GM13976 (cell line): ENCODE results near the gene TPTE.
"Not testable (repeated sequence)": the region's sequence is repeated elsewhere in the genome, so short reads cannot be mapped to it uniquely, and the experiment has no call there.

Experiments used
- DNase-seq: peaks from one replicate; pipeline ENCODE4 v3.0.0; 2012; ENCODE audit warnings: low spot score
- in situ Hi-C: fragments of 300-500 bp; cut with MboI; formaldehyde crosslinking; loops from one replicate; pipeline ENCODE4 v1.12.0; 2022; ENCODE audit warnings: low sequenced_read_pairs, mixed read lengths, inconsistent platforms; ENCODE audit not compliant: unreplicated experiment
- TF ChIP-seq, protein P1 (sequence below): IDR thresholded peaks from 2 replicates; pipeline ENCODE4 v1.5.1; 2012; ENCODE audit warnings: borderline replicate concordance, mild to moderate bottlenecking; ENCODE audit not compliant: insufficient read depth; ENCODE audit errors: extremely low read depth, missing control alignments, control extremely low read depth

Gene TPTE

GRCh38 chr21:10574531-10575310 lies 53.3 kb downstream of the TPTE start:
- in situ Hi-C loops, DNase-seq: not testable (repeated sequence)

DNA sequence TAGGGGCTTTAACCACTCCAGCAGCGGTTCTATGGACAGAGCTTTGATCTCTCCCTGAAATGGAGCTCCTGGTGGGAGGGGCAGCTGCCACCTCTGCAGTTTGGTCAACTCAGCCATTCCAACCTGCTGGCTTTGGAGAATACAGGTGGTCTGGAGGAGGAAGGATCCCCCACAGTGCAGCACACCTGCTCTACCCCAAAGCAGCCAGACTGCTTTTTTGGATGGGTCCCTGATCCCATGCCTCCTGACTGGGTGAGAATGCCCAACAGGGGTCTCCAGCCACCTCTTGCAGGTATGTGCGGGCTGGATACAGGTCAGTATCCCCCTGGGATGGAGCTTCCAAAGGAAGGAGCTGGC lies 53.9 kb downstream of the TPTE start:
- TF ChIP-seq, protein P1, sequence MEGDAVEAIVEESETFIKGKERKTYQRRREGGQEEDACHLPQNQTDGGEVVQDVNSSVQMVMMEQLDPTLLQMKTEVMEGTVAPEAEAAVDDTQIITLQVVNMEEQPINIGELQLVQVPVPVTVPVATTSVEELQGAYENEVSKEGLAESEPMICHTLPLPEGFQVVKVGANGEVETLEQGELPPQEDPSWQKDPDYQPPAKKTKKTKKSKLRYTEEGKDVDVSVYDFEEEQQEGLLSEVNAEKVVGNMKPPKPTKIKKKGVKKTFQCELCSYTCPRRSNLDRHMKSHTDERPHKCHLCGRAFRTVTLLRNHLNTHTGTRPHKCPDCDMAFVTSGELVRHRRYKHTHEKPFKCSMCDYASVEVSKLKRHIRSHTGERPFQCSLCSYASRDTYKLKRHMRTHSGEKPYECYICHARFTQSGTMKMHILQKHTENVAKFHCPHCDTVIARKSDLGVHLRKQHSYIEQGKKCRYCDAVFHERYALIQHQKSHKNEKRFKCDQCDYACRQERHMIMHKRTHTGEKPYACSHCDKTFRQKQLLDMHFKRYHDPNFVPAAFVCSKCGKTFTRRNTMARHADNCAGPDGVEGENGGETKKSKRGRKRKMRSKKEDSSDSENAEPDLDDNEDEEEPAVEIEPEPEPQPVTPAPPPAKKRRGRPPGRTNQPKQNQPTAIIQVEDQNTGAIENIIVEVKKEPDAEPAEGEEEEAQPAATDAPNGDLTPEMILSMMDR = no peak
- no peak for DNase-seq
- in situ Hi-C loops = no loop called here

GRCh38 chr21:10578910-10579309 lies 57.5 kb downstream of the TPTE start:
- DNase-seq, in situ Hi-C loops: not testable (repeated sequence)

DNA sequence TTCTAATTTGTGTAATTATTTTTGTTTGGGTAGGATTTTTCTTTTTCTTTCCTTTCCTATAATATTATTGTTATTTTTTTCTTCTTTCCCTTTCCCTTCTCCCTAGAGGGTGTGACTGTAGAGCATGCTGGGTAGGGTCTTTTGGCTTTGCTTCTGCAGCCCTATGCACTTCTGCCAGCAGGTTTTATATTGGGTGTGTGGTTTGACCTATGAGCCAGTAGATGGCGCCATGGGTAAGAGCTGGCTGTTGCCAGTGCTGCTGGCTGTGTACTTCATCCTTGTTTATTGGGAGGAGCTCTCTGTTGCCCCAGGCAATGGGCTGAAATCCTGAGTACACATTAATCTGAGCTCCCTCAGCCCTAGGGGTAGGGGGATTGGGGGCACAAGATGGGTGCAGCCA lies 67.7 kb downstream of the TPTE start:
- in situ Hi-C loops, DNase-seq: not testable (repeated sequence)

DNA sequence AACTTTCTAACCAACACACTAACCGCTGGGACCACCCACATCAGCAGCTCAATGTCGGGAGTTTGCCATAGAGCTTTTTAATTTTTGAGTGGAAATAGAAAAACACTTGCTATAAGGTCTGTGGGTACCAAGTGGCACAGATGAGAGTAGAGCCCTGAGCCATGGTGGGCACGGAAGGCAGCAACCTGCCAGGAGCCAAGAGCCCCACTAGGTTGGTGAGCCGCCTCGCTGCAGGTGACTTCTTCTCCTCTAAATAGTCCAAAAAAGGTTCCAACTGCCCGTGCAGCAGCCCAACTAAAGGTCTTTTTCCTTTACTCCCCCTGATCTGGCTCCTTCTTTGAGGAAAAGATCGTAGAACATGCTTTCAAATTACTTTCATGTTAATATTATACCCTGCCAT lies 85.7 kb downstream of the TPTE start:
- DNase-seq, in situ Hi-C loops: not testable (repeated sequence)

- in situ Hi-C loops, DNase-seq: not testable (repeated sequence)
Observed at GRCh38 chr21:10614285-10614684, 92.9 kb downstream of the TPTE start.

DNA sequence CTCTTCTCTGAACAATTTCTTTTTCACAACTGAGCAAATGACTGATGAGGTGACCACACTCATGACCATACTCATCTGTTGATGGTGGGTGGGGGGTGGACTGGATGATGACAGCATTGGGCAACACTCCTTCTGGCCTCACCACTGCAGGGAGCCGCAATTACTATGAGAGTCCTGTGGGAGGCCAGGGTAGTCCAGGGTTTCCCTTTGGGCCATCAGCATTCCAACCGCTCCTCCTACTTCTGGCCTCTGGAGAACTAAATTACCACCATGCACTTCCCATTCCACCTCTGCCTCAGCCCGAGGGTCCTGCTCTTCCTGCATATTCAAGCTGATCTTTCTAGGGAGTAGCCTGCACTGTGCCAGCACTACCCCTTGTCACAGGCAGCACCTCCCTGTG lies 94.7 kb downstream of the TPTE start:
- DNase-seq, in situ Hi-C loops: not testable (repeated sequence)

DNA sequence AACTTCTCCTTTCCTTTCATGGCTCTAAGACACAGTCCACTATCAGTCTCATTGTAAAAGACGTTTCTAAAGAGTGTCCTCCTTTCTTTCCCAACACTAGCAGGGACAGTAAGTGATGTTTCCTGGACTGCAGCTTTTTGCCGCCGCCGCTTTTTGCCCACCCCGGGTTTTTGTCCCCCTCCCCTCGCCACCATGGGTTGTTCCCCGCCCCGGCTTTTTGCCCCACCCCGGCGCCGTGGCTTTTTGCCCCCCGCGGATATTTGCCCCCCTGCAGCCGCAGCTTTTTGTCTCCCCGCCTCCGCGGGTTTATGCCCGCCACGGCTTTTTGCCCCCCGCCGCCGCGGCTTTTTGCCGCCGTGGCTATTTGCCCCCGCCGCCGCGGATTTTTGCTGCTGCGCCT lies 95.2 kb downstream of the TPTE start:
- in situ Hi-C loops = no loop called here
- DNase-seq = no peak
- TF ChIP-seq, protein P1 = no peak

GRCh38 chr21:10617133-10617752 lies 95.9 kb downstream of the TPTE start:
- in situ Hi-C loops, DNase-seq: not testable (repeated sequence)

GRCh38 chr21:10627316-10627863 lies 106.0 kb downstream of the TPTE start:
- no peak for DNase-seq
- TF ChIP-seq, protein P1 = no peak
- in situ Hi-C loops = no loop called here

GRCh38 chr21:10629239-10629638 lies 107.9 kb downstream of the TPTE start:
- in situ Hi-C loops, DNase-seq: not testable (repeated sequence)

- DNase-seq, in situ Hi-C loops: not testable (repeated sequence)
Observed at GRCh38 chr21:10630829-10631228, 109.4 kb downstream of the TPTE start.

DNA sequence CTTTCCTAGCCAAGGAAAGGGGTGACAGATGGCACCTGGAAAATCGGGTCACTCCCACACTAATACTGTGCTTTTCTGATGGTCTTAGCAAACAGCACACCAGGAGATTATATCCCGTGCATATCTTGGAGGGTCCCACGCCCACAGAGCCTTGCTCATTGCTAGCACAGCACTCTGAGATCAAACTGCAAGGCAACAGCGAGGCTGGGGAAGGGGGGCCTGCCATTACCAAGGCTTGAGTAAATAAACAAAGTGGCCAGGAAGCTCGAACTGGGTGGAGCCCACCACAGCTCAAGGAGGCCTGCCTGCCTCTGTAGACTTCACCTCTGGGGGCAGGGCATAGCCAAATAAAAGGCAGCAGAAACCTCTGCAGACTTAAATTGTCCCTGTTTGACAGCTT lies 109.9 kb downstream of the TPTE start:
- in situ Hi-C loops, DNase-seq: not testable (repeated sequence)

GRCh38 chr21:10638144-10638543 lies 116.8 kb downstream of the TPTE start:
- in situ Hi-C loops, DNase-seq: not testable (repeated sequence)
